ENCODE data around the gene AGBL1. TPM values are rescaled to one million over a fixed set of nuclear protein-coding genes. Genes with fewer than 3 reads are reported as not detected.

The AGBL1 gene
- total RNA-seq, 1 experiment from 2014 or later, result not detected

GRCh38 chr15:86802244-86802643, 722.6 kb downstream of the AGBL1 start:
- no peaks in the 10 kb centered on the region for H3K9me3 ChIP-seq
- TF ChIP-seq, protein P1, sequence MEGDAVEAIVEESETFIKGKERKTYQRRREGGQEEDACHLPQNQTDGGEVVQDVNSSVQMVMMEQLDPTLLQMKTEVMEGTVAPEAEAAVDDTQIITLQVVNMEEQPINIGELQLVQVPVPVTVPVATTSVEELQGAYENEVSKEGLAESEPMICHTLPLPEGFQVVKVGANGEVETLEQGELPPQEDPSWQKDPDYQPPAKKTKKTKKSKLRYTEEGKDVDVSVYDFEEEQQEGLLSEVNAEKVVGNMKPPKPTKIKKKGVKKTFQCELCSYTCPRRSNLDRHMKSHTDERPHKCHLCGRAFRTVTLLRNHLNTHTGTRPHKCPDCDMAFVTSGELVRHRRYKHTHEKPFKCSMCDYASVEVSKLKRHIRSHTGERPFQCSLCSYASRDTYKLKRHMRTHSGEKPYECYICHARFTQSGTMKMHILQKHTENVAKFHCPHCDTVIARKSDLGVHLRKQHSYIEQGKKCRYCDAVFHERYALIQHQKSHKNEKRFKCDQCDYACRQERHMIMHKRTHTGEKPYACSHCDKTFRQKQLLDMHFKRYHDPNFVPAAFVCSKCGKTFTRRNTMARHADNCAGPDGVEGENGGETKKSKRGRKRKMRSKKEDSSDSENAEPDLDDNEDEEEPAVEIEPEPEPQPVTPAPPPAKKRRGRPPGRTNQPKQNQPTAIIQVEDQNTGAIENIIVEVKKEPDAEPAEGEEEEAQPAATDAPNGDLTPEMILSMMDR (IDR thresholded peaks at IDR 0.05; ENCODE audit: insufficient read depth in 1 of 2, low read depth in 1 of 2, low read length in 1 of 2, severe bottlenecking in 1 of 2, unreplicated experiment in 1 of 2), result no peak
- intact Hi-C loops (cut with micrococcal nuclease; ENCODE audit: unreplicated experiment), result no loop called here
- H3K36me3 ChIP-seq (ENCODE audit: control insufficient read depth, insufficient read depth, low read length), result no peaks in the 10 kb centered on the region
- Mint-ChIP-seq H3K4me3 (ENCODE audit: unreplicated experiment) (no peak overlapping the region), H3K9me3 (ENCODE audit: unreplicated experiment) (no peaks in the 10 kb centered on the region), H3K27me3 (ENCODE audit: insufficient read depth, unreplicated experiment) (peaks cover 3% of the 10 kb centered on the region), H3K4me1 (ENCODE audit: low read depth, unreplicated experiment) (no peaks in the 10 kb centered on the region), H3K27ac (ENCODE audit: unreplicated experiment) (no peak overlapping the region), H3K36me3 (ENCODE audit: insufficient read depth, unreplicated experiment) (no peaks in the 10 kb centered on the region)
- H3K4me3 ChIP-seq (ENCODE audit: low read depth, low read length), result no peak overlapping the region
- ChIA-PET POLR2A (no interaction called here), CTCF (no interaction called here)
- H3K4me1 ChIP-seq, result no peaks in the 10 kb centered on the region; the same call in 1 of the 2 replicates
- no TSS peak for BruUV-seq (replicated peaks)
- H3K27me3 ChIP-seq (replicated peaks; ENCODE audit: control insufficient read depth, insufficient read depth, low read length), result no peaks in the 10 kb centered on the region
- no peak for DNase-seq

DNA sequence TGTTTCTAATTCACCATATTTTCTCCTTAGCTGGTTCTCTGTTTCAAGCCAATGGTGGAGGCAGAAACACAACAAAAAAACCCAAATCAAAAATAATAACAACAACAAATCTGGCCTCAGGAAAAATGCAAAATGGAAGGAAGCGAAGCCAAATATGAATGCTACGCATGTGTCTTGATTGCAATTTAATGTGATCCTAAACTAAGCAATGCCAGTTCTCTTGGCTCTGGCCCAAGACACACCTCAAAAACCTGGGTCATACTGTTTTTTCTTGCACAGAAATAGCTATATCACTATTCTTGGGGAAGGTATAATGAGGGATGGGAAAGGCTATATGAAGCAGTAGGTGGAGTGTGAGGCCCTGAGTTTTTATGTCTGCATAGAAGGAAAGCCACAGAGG, 724.7 kb downstream of the AGBL1 start:
- Mint-ChIP-seq H3K36me3 (ENCODE audit: insufficient read depth, unreplicated experiment) (no peaks in the 10 kb centered on the region), H3K9me3 (ENCODE audit: unreplicated experiment) (no peaks in the 10 kb centered on the region)
- no TSS peak for BruUV-seq (replicated peaks)

GRCh38 chr15:86810329-86810728, 730.7 kb downstream of the AGBL1 start:
- ChIA-PET CTCF (no interaction called here), POLR2A (no interaction called here)
- Mint-ChIP-seq H3K27me3 (ENCODE audit: insufficient read depth, unreplicated experiment) (peaks cover 7% of the 10 kb centered on the region), H3K36me3 (ENCODE audit: insufficient read depth, unreplicated experiment) (no peaks in the 10 kb centered on the region), H3K27ac (ENCODE audit: unreplicated experiment) (no peak overlapping the region), H3K9me3 (ENCODE audit: unreplicated experiment) (no peaks in the 10 kb centered on the region), H3K4me3 (ENCODE audit: unreplicated experiment) (no peak overlapping the region), H3K4me1 (ENCODE audit: low read depth, unreplicated experiment) (no peaks in the 10 kb centered on the region)
- intact Hi-C loops (cut with micrococcal nuclease; ENCODE audit: unreplicated experiment), result no loop called here
- H3K9me3 ChIP-seq, result no peaks in the 10 kb centered on the region
- no peaks in the 10 kb centered on the region for H3K36me3 ChIP-seq (ENCODE audit: control insufficient read depth, insufficient read depth, low read length)
- no peaks in the 10 kb centered on the region for H3K27me3 ChIP-seq (replicated peaks; ENCODE audit: control insufficient read depth, insufficient read depth, low read length)
- DNase-seq, result no peak
- H3K4me1 ChIP-seq, result no peaks in the 10 kb centered on the region
- TF ChIP-seq, protein P1 (IDR thresholded peaks at IDR 0.05; ENCODE audit: insufficient read depth in 1 of 2, low read depth in 1 of 2, low read length in 1 of 2, severe bottlenecking in 1 of 2, unreplicated experiment in 1 of 2), result no peak
- no TSS peak for BruUV-seq (replicated peaks)
- no peak overlapping the region for H3K4me3 ChIP-seq (ENCODE audit: low read depth, low read length)

More for the DNA sequence above, 724.7 kb downstream of the AGBL1 start:
- Histone ChIP-seq H3K9me3 (no peaks in the 10 kb centered on the region), H3K4me1 (no peaks in the 10 kb centered on the region; the same call in 1 of the 2 replicates), H3K27me3 (replicated peaks; ENCODE audit: control insufficient read depth, insufficient read depth, low read length) (no peaks in the 10 kb centered on the region), H3K36me3 (ENCODE audit: control insufficient read depth, insufficient read depth, low read length) (no peaks in the 10 kb centered on the region), H3K4me3 (ENCODE audit: low read depth, low read length) (no peak overlapping the region)
- intact Hi-C loops (cut with micrococcal nuclease; ENCODE audit: unreplicated experiment), result no loop called here
- no peak overlapping the region for H3K4me3 Mint-ChIP-seq (ENCODE audit: unreplicated experiment)
- no peak for DNase-seq
- no peaks in the 10 kb centered on the region for H3K4me1 Mint-ChIP-seq (ENCODE audit: low read depth, unreplicated experiment)
- POLR2A ChIA-PET, result no interaction called here
- no peak overlapping the region for H3K27ac Mint-ChIP-seq (ENCODE audit: unreplicated experiment)
- TF ChIP-seq, protein P1 (IDR thresholded peaks at IDR 0.05; ENCODE audit: insufficient read depth in 1 of 2, low read depth in 1 of 2, low read length in 1 of 2, severe bottlenecking in 1 of 2, unreplicated experiment in 1 of 2), result no peak
- CTCF ChIA-PET, result no interaction called here
- peaks cover 9% of the 10 kb centered on the region for H3K27me3 Mint-ChIP-seq (ENCODE audit: insufficient read depth, unreplicated experiment)
